Measurements from ENCODE around the gene PRDX1.
"Not testable (repeated sequence)": the region's sequence is repeated elsewhere in the genome, so short reads cannot be mapped to it uniquely, and the experiment has no call there.

The PRDX1 gene

DNA sequence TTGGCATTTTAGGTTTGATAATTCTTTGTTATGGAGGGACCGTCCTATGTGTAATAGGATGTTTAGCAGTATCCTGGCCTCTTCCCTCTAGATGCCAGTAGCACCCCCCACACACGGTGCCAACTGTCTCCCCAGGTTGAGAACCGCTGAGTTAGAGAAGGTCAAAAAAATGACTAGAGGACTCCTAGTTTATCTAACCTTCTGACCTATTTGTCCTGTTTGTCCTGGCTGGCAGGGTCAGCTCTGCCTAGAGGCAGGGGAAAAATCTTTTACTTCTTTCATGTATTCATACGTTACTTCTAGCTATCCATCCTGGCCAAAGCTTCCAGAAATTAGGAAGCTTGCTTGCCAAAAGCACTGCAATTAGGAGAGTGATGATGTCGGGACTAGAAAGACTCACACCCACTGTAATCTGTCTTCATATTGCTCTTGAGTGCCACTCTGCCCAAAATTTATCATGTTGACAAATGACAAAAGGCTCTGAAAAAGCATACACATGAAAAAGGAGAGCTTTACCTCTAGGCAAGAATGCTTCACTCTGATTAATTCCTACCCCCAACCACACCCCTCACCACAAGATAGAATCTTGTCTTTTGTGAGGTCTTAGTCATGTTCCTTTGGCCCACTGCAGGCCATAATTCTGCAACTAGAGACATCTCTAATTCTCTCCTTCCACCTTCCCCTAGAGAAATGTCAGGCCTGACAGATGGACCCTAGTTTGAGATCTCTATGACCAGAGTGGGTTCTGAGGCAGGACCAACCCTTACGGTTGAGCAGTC lies 14.5 kb upstream of the PRDX1 start:
- no peak for DNase-seq

DNA sequence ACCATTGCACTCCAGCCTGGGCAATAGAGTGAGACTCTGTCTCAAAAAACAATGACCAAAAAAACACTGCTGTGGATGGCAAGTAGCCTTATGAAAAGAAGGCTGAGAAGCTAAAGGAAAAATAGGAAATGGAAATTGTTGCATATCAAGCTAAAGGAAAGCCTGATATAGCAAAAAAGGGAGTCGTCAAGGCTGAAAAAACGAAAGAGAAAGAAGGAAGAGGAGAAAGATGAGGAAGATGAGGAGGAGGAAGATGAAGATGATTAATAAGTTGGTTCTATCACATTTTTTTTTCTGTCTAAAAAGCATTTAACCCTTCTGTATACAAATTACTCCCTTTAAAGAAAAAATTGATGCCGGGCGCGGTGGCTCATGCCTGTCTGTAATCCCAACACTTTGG lies 10.2 kb upstream of the PRDX1 start:
- DNase-seq = no peak

DNA sequence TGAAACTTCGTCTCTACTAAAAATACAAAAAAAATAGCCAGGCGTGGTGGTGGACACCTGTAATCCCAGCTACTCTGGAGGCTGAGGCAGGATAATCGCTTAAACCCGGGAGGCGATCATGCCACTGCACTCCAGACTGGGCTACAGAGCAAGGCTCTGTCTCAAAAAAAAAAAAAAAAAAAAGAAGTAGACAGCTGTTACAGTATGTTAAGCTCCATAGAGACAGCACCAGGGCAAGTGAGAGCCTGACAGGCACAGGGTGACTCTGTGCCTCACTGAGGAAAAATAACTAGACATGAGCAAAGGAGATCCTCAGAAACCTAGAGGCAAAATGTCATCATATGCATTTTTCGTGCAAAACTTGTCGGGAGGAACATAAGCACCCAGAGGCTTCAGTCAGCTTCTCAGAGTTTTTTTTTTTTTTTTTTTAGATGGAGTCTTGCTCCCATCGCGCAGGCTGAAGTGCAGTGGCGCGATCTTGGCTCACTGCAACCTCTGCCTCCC lies 9.0 kb upstream of the PRDX1 start:
- no peak for DNase-seq

DNA sequence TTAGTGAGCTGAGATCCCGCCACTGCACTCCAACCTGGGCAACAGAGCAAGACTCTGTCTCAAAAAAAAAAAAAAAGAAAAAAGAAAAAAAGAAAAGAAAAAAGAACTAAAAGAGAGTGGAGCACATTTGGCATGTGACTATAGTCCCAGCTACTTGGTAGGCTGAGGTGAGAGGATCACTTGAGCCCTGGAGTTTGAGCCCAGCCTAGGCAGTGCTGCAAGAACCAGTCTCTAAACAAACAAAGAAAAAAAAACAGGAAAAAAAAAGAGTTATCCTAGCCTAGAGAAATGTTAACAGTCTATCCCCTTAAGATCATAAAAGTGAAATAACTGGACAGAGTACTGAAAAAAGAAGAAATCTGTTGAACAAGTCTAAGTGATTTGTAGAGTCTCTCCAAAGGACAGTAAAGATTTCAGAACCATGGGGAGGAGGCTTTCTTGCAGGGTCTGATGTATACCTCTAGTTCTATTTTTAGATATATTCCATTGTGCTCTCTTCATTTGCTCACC lies 4.5 kb upstream of the PRDX1 start:
- DNase-seq = no peak

DNA sequence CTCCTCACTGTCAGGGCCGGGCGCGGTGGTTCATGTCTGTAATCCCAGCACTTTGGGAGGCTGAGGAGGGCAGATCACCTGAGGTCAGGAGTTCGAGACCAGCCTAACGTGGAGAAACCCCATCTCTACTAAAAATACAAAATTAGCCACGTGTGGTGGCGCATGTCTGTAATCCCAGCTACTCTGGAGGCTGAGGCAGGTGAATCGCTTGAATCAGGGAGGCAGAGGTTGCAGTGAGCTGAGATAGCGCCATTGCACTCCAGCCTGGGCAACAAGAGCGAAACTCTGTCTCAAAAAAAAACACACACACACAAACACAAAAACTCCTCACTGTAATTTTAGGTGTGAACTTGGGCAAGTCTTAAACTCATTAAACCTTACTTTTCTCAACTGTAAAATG lies 2.3 kb upstream of the PRDX1 start:
- DNase-seq = not testable (repeated sequence)

DNA sequence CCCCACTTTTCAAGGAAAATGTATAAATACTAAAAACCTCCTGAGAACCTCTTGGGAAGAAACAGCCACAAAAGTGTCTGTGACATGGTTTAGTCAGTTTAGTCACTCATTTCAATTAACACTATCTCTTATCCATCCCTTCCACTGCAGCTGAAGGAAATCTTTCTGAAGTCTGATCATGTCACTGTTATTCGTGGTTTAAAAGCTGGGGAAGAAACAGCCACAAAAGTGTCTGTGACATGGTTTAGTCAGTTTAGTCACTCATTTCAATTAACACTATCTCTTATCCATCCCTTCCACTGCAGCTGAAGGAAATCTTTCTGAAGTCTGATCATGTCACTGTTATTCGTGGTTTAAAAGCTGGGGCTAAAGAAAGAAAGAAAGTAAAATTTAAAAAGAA lies 1.8 kb upstream of the PRDX1 start:
- not testable (repeated sequence) for DNase-seq

DNA sequence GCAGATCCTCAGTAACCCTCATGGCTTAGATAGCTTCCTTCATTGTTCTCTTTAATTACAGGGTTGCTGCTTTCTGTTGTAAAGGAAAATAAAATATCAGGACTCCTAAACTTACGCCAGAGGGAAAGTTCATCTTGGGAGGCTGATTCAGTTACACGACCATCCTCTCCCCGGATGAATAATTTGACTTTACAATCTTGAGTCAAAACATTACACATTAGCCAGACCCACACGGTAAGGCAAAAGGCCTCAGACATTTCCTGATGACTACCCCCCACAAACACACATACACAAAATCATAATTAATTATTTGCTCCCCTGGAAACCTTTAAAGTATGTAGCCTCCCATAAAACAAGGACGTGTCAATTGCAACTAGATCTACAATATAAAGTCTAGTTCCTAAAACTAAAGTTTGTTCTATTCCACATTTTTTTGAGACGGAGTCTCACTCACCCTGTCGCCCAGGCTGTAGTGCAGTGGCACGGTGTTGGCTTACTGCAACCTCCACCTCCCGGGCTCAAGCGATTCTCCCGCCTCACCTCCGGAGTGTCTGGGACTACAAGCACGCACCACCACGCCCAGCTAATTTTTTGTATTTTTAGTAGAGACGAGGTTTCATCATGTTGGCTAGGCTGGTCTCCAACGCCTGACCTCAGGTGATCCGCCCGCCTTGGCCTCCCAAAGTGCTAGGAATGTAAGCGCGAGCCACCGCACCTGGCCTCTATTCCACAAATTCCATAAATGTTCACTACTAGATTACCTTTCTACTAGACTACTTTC lies 830 bp upstream of the PRDX1 start:
- no peak for DNase-seq

DNA sequence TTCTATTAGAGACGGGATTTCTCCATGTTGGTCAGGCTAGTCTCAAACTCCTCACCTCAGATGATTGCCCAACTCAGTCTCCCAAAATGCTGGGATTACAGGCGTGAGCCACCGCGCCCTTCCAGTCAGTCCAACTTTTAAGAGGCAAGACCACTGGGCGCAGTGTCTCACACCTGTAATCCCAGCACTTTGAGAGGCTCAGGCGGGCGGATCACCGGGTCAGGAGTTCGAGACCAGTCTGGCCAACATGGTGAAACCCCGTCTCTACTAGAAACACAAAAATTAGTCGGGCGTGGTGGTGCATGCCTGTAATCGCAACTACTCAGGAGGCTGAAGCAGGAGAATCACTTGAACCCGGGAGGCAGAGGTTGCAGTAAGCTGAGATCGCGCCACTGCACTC lies 1.9 kb downstream of the PRDX1 start:
- DNase-seq = not testable (repeated sequence)

DNA sequence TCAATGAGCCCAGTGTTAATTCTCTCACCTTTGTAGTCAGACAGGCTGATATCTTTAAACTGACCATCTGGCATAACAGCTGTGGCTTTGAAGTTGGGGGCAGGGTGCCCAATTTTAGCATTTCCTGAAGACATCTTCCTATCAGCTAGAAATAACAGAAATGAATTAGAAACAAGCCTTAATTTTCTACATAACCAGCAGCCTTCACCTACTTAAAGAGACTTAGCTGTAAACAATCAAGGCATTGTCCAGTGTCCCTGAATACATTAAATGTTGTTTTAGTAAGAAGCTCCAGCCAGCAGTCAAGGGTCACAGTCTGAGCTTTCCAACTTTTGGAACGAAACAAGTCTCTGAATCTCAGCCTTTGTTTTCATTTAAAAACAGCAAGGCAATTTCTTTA lies 2.8 kb downstream of the PRDX1 start:
- DNase-seq = peak; percentile 41

DNA sequence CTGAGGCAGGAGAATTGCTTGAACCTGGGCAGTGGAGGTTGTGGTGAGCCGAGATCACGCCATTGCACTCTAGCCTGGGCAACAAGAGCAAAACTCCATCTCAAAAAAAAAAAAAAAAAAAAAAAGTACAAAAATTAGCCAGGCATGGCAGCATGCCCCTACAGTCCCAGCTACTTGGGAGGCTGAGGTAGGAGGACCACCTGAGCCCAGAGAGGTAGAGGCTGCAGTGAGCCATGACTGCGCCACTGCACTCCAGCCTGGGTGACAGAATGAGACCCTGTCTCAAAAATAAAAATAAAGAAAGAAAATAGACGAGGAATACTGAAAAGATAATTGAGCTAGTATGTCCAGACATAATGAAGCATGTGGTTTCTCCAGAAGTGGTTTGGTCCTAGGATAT lies 3.3 kb downstream of the PRDX1 start:
- not testable (repeated sequence) for DNase-seq

DNA sequence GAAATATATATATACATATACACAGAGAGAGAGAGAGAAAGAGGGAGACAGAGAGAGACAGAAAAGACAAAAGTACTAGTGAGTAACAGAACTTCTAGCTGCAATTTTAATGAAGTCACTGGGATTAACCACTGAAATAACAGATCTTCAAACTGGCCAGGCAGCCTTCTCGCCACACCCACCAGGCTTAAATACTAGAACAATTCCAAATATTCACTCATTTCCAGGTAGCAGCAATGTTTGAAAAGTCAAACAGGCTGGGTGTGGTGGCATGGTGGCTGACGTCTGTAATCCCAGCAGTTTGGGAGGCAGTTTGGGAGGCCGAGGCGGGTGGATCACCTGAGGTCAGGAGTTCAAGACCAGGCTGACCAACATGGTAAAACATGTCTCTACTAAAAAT lies 5.2 kb downstream of the PRDX1 start:
- no peak for DNase-seq

DNA sequence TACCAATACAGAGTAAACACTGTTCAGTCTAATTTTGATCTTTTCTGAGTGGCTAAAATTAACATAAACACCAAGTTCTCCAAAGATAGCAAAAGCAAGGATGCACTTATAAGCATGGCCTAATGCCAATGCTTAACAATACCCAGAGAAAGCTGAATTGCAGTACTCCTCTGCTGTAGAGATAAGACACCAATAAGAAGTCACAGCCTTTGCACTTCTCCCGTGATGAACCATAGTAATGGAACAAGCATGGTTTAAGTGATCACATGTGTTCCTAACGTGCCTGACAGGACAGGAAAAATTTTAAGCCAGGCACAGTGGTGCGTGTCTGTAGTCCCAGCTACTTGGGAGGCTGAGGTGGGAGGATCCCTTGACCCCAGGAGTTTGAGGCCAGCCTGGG lies 5.6 kb downstream of the PRDX1 start:
- no peak for DNase-seq

DNA sequence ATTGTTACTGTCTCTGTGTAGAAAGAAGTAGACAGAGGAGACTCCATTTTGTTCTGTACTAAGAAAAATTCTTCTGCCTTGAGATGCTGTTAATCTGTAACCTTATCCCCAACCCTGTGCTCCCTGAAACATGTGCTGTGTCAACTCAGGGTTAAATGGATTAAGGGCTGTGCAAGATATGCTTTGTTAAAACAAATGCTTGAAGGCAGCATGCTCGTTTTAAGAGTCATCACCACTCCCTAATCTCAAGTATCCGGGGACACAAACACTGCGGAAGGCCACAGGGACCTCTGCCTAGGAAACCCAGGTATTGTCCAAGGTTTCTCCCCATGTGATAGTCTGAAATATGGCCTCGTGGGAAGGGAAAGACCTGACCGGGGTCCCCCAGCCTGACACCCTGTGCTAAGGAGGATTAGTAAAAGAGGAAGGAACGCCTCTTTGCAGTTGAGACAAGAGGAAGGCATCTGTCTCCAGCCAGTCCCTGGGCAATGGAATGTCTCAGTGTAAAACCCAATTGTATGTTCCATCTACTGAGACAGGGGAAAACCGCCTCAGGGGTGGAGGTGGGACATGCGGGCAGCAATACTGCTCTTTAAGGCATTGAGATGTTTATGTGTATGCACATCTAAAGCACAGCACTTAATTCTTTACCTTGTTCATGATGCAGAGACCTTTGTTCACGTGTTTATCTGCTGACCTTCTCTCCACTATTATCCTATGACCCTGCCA lies 8.0 kb downstream of the PRDX1 start:
- DNase-seq = not testable (repeated sequence)

DNA sequence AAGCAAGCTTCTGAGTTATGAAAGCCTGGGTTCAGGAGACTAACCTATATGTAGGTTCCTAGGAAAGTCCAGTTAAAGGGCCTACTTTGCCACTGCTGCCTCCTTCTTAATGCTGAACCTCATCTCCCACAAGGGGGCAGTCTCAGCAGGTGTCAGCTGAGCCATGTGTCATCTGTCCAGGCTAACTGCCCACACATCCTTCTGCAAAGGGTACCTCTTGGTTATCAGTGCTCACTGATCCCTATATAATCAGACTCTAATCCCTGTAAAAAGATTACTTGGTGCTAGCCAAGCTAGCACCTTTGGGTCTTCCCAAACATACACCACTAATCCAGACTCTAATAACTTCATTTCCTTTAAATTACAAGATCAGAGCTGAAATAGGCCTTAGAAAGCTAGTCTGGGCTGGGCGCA lies 9.0 kb downstream of the PRDX1 start:
- DNase-seq = peak; percentile 79

DNA sequence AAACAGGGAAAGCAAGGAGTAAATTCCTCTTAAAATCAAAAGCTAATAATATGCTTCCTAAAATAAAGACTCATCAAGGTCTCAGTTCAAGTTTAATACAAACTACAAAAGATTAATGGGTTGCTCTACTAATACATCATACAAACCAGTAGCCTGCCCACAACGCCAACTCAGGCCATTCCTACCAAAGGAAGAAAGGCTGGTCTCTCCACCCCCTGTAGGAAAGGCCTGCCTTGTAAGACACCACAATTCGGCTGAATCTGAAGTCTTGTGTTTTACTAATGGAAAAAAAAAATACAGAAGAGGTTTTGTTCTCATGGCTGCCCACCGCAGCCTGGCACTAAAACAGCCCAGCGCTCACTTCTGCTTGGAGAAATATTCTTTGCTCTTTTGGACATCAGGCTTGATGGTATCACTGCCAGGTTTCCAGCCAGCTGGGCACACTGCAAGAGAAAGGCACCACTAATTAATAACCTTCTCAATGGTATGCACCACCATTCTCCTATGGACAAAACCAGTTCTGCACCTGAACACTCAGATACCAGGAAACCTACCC lies 10.6 kb downstream of the PRDX1 start:
- DNase-seq = no peak

DNA sequence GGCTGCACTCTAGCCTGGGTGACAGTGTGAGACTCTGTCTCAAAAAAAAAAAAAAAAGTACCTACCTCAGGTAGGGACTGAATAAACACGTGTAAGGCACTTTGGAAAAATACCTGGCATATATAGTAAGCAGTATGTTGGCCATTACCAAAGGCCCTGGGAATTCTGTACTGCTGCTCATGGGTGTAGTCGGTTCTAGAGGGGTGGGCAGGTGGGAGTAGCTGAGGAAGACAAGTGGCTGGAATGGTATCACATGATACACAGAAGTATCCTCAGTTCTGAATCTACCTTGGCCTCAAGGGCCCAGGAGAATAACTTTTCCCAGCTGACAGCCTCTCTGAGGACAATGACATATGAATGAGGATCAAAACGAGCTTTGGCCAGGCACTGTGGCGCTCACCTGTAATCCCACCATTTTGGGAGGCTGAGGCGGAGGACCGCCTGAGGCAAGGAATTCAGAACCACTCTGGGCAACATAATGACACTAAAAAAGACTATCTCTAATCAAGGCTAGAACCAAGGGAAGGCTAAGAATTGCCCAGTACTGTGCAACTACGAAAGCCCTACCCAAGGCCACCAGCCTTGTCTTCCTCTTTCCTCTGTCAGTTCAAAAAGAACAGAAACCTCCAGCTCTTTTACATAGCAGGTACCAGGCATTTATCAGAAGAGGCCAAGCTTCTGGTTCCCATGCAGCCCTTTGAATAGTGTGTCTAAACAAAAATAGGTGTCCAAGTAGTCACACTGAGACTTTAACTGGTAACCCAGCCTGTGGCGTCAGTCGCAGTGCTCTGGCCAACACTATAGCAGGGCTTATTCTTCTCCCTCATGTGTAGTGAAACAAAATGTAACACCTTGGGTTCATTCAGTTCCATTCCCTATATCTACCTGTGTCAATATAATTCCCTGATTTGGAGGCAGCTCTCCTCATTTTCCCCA lies 11.4 kb downstream of the PRDX1 start:
- no peak for DNase-seq

DNA sequence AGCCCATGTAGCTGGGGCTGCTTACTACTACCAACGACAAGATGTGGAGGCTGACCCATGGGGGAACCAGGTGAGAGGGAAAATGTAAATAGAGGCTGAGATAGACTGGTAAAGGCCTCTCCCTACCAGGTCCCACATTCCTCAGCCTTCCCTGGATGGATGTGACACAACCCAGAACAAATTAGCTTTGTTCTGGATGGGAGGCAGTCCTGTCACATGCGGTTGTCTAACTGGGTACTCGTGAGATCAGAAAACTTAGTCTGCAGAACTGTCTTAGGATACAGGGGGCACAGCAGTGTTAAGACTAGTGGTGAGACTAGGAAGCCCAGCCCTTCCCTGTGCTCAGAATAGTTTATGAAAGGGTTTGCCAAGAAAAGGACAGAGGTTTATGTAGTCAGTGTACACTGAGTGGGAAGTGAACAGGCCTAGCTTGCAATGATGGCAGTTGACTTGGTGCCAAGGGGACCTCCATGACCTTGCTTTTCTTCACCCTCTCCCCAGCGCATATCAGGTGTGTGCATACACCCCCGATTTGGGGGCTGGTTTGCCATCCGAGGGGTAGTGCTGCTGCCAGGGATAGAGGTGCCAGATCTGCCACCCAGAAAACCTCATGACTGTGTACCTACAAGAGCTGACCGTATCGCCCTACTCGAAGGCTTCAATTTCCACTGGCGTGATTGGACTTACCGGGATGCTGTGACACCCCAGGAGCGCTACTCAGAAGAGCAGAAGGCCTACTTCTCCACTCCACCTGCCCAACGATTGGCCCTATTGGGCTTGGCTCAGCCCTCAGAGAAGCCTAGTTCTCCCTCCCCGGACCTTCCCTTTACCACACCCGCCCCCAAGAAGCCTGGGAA lies 13.2 kb downstream of the PRDX1 start:
- DNase-seq = peak; percentile 20

DNA sequence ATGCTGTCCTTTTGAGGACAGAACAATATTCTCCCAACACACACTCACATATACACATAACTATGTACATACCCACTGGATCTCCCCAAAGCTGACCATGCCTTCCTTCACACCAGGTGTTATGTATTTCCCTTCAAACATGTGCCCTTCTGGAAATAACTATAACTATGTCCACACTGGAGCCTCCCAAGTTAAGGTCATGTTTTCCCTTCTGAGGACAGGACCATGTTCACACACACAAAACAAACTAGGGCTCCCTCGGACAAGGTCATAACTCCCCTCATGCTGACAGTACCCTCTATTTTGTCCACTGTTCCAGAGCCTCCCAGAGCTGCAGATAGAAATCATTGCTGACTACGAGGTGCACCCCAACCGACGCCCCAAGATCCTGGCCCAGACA lies 13.8 kb downstream of the PRDX1 start:
- DNase-seq = no peak

DNA sequence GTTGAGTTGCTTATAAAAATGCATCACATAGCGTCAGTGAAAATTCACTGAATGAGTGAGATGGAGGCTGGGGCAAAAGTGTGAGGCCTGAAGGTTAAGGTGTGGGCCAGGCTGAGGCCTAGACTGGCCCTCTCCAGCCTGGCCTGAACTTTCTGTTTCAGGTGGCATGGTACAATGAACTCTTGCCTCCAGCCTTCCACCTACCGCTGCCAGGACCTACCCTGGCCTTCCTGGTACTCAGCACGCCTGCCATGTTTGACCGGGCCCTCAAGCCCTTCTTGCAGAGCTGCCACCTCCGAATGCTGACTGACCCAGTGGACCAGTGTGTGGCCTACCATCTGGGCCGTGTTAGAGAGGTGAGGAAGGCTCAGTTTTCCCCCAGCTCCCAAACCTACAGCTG lies 14.5 kb downstream of the PRDX1 start:
- DNase-seq = no peak

DNA sequence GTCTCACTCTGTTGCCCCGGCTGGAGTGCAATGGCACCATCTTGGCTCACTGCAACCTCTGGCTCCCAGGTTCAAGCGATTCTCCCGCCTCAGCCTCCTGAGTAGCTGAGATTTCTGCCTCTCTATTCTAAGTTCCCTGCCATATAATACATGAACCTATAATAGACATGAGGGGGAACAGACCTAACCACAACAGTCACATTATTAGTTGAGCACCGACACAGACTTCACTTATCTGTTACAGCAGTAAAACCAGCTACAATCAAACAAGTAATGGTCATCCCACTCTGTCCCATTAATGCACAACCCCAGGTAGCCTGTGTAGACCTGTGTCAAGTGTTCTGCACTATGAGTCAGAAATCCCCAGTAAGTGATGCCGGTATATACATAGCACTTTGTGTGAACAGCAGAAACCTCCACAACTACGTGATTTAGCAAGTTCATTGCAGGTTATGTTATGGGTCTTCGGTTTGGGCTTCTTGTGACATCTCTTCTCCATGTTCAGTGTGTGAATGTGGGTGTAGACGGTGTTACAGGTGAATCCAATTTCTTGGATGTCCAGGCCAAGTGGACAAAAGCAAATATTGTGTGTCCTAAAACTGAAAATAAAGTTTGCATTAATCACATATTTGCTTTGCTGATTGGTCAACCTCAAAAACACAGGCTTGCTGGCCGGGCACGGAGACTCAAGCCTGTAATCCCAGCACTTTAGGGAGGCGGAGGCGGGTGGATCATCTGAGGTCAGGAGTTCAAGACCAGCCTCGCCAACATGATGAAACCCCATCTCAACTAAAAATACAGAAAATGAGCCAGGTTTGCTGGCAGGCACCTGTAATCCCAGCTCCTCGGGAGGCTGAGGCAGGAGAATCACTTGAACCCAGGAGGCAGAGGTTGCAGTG lies 18.0 kb downstream of the PRDX1 start:
- no peak for DNase-seq

Measured in RPMI8226 (cell line).